ENCODE results near the gene KCNAB1.

KCNAB1 gene

GRCh38 chr3:156483002-156483401 lies 362.6 kb downstream of the KCNAB1 start:
- TF ChIP-seq CTCF (IDR thresholded peaks at IDR 0.05): no peak

- TF ChIP-seq CTCF (IDR thresholded peaks at IDR 0.05): no peak
Observed at GRCh38 chr3:156483426-156483825, 363.0 kb downstream of the KCNAB1 start.

- TF ChIP-seq CTCF (IDR thresholded peaks at IDR 0.05): no peak
Observed at GRCh38 chr3:156483961-156484787, 363.8 kb downstream of the KCNAB1 start.

GRCh38 chr3:156488767-156489166 lies 368.4 kb downstream of the KCNAB1 start:
- TF ChIP-seq CTCF (IDR thresholded peaks at IDR 0.05): no peak

- TF ChIP-seq CTCF (IDR thresholded peaks at IDR 0.05): no peak
Observed at GRCh38 chr3:156489462-156489911, 369.1 kb downstream of the KCNAB1 start.

- TF ChIP-seq CTCF (IDR thresholded peaks at IDR 0.05): no peak
Observed at GRCh38 chr3:156491192-156491591, 370.8 kb downstream of the KCNAB1 start.

GRCh38 chr3:156492801-156493261 lies 372.5 kb downstream of the KCNAB1 start:
- no peak for TF ChIP-seq CTCF (IDR thresholded peaks at IDR 0.05)
